ENCODE results near the gene PKIB.
"Not testable (repeated sequence)": the region's sequence is repeated elsewhere in the genome, so short reads cannot be mapped to it uniquely, and the experiment has no call there.

The PKIB gene

DNA sequence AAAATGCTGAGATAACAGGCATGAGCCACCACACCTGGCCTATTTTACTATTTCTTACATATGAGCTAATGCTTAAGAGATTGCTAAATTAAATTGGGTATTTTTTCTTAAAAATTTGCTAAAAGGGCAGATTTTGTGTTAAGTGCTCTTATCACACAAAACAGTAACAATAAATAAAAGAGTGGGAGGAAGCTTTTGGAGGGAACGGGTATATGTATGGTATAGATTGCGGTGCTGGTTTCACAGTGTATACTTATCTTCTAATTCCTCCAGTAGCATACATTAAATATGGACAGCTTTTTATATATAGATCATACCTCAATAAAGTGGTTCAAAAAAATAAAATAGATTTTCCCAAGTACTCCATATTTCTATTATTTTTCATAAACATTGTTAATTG, 129.9 kb downstream of the PKIB start:
- ATAC-seq = no peak
- TF ChIP-seq, protein P1, sequence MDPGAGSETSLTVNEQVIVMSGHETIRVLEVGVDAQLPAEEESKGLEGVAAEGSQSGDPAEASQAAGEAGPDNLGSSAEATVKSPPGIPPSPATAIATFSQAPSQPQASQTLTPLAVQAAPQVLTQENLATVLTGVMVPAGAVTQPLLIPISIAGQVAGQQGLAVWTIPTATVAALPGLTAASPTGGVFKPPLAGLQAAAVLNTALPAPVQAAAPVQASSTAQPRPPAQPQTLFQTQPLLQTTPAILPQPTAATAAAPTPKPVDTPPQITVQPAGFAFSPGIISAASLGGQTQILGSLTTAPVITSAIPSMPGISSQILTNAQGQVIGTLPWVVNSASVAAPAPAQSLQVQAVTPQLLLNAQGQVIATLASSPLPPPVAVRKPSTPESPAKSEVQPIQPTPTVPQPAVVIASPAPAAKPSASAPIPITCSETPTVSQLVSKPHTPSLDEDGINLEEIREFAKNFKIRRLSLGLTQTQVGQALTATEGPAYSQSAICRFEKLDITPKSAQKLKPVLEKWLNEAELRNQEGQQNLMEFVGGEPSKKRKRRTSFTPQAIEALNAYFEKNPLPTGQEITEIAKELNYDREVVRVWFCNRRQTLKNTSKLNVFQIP (CRISPR knock-in tag; IDR thresholded peaks at IDR 0.05; ENCODE audit: borderline replicate concordance, low read depth) = no peak
- TF ChIP-seq, protein P2, sequence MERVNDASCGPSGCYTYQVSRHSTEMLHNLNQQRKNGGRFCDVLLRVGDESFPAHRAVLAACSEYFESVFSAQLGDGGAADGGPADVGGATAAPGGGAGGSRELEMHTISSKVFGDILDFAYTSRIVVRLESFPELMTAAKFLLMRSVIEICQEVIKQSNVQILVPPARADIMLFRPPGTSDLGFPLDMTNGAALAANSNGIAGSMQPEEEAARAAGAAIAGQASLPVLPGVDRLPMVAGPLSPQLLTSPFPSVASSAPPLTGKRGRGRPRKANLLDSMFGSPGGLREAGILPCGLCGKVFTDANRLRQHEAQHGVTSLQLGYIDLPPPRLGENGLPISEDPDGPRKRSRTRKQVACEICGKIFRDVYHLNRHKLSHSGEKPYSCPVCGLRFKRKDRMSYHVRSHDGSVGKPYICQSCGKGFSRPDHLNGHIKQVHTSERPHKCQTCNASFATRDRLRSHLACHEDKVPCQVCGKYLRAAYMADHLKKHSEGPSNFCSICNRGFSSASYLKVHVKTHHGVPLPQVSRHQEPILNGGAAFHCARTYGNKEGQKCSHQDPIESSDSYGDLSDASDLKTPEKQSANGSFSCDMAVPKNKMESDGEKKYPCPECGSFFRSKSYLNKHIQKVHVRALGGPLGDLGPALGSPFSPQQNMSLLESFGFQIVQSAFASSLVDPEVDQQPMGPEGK (CRISPR knock-in tag; IDR thresholded peaks at IDR 0.05; ENCODE audit: borderline replicate concordance) = no peak
- TF ChIP-seq BACH2 (CRISPR knock-in tag; IDR thresholded peaks at IDR 0.05; ENCODE audit: borderline replicate concordance) (no peak), TOX (CRISPR knock-in tag; IDR thresholded peaks at IDR 0.05; ENCODE audit: borderline replicate concordance) (no peak), CSDC2 (CRISPR knock-in tag; IDR thresholded peaks at IDR 0.05) (no peak), ZFP3 (CRISPR knock-in tag; IDR thresholded peaks at IDR 0.05) (no peak), OSR1 (CRISPR knock-in tag; IDR thresholded peaks at IDR 0.05) (no peak), ESRRG (CRISPR knock-in tag; IDR thresholded peaks at IDR 0.05) (no peak)
- TF ChIP-seq, protein P3, sequence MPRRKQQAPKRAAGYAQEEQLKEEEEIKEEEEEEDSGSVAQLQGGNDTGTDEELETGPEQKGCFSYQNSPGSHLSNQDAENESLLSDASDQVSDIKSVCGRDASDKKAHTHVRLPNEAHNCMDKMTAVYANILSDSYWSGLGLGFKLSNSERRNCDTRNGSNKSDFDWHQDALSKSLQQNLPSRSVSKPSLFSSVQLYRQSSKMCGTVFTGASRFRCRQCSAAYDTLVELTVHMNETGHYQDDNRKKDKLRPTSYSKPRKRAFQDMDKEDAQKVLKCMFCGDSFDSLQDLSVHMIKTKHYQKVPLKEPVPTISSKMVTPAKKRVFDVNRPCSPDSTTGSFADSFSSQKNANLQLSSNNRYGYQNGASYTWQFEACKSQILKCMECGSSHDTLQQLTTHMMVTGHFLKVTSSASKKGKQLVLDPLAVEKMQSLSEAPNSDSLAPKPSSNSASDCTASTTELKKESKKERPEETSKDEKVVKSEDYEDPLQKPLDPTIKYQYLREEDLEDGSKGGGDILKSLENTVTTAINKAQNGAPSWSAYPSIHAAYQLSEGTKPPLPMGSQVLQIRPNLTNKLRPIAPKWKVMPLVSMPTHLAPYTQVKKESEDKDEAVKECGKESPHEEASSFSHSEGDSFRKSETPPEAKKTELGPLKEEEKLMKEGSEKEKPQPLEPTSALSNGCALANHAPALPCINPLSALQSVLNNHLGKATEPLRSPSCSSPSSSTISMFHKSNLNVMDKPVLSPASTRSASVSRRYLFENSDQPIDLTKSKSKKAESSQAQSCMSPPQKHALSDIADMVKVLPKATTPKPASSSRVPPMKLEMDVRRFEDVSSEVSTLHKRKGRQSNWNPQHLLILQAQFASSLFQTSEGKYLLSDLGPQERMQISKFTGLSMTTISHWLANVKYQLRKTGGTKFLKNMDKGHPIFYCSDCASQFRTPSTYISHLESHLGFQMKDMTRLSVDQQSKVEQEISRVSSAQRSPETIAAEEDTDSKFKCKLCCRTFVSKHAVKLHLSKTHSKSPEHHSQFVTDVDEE (CRISPR knock-in tag; IDR thresholded peaks at IDR 0.05) = no peak

DNA sequence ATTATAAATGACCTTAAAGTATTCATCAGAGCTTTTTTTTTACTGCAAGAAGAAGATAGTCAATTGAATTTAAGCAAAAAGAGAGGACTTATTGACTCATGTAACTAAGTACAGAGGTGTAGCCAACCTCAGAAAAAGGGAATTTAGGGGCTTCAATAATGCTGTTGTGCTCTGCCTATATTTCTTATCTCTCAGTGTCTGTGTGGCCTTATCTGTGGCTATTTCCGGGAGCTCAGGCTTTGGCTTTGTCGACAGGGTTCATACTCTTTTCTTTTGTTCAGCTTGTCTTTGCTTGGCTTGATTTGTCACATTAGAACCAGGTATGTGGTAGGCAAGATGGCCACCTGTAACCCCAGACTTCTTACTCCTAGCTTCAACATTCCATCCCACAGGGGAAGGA, 130.7 kb downstream of the PKIB start:
- ATAC-seq = no peak
- TF ChIP-seq, protein P4, sequence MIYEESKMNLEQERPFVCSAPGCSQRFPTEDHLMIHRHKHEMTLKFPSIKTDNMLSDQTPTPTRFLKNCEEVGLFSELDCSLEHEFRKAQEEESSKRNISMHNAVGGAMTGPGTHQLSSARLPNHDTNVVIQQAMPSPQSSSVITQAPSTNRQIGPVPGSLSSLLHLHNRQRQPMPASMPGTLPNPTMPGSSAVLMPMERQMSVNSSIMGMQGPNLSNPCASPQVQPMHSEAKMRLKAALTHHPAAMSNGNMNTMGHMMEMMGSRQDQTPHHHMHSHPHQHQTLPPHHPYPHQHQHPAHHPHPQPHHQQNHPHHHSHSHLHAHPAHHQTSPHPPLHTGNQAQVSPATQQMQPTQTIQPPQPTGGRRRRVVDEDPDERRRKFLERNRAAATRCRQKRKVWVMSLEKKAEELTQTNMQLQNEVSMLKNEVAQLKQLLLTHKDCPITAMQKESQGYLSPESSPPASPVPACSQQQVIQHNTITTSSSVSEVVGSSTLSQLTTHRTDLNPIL (CRISPR knock-in tag; IDR thresholded peaks at IDR 0.05; ENCODE audit: low read depth) = no peak

DNA sequence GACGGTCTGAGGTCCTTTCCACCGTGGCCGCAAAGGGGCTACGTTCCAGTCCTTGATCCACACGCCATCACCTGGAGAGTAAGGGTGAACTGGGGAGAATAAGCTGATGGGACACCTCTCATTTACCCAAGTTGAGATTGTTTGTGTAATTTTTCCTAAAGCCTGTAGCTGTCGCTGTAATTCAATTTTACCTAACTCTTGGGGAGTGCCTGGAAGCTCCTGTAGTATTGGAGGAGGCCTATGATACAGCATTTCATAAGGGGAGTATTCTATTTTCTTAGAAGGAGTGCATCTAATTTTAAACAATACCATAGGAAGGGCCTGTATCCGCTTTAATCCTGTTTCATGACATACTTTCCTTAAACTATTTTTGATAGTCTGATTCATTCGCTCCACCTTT, 134.0 kb downstream of the PKIB start:
- ATAC-seq = not testable (repeated sequence)

DNA sequence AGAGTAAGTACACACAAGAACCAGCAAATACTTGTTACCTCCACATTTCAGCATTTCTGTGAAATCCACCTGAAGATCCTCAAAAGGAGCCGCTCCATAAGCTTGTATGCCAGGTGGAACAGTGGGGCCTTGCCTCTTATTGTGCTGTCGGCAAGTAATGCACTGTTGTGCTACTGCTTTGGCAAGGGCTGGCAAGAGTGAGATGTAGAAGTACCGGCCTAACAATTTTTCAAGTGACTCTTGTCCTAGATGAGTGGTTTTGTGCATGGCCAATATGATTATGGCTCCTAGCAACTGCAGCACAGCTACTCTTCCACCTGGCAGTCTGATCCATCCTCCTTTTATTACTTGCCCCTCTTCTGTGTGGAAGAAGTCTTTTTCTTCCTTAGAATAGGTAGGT, 134.7 kb downstream of the PKIB start:
- ATAC-seq = not testable (repeated sequence)

DNA sequence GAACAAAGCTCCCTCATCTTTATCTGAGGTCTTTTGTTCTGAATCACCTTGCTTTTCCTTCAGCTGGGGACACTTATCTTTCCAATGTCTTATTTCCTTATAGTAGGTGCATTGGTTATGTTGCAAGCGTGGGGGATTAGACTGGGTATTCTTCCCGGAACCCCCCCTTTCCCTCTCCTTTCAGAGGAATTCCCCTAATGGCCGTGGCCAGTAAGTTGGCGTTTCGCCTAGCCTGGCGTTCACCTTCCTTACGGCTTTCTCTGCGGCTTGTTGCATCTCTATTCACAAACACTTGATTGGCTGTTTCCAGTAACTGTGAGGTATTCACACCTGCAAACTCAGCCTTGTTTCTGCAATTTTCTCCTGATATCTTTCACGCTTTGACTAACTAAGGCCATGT, 136.5 kb downstream of the PKIB start:
- TF ChIP-seq ESRRG (CRISPR knock-in tag; IDR thresholded peaks at IDR 0.05) (no peak), ZNF565 (CRISPR knock-in tag; conservative IDR thresholded peaks at IDR 0.05; ENCODE audit: low read depth) (no peak), ZFP3 (CRISPR knock-in tag; IDR thresholded peaks at IDR 0.05) (no peak), GLIS3 (CRISPR knock-in tag; IDR thresholded peaks at IDR 0.05) (no peak), BACH2 (CRISPR knock-in tag; IDR thresholded peaks at IDR 0.05; ENCODE audit: borderline replicate concordance) (no peak), SNAI2 (CRISPR knock-in tag; IDR thresholded peaks at IDR 0.05) (no peak)
- TF ChIP-seq, protein P2 (CRISPR knock-in tag; IDR thresholded peaks at IDR 0.05; ENCODE audit: borderline replicate concordance) = no peak
- TF ChIP-seq, protein P4 (CRISPR knock-in tag; IDR thresholded peaks at IDR 0.05; ENCODE audit: low read depth) = no peak
- TF ChIP-seq, protein P3 (CRISPR knock-in tag; IDR thresholded peaks at IDR 0.05) = no peak
- ATAC-seq = no peak
